NCI-H2081 treated with DMSO at 0.1 percent for 48 hours (cell line): ENCODE measurements around the gene ERLEC1.
"Not testable (repeated sequence)": the region's sequence is repeated elsewhere in the genome, so short reads cannot be mapped to it uniquely, and the experiment has no call there.

Experiments
- DNase-seq: peaks from one replicate; lab custom pipeline; 2025; lab: John Stamatoyannopoulos, UW

Gene ERLEC1

GRCh38 chr2:53786705-53787613, at the start of gene ERLEC1, which contains the start of gene ASB3:
Gene ERLEC1 (plus strand): TSS chr2:53787044. CDS start chr2:53787211, 167 bp downstream.
Gene ASB3 (minus strand): TSS chr2:53786953. CDS start chr2:53765572, 21,381 bp downstream.
- DNase-seq, result peak; percentile 69

GRCh38 chr2:53737091-53737490, 49.8 kb upstream of the ERLEC1 start:
- no peak for DNase-seq

GRCh38 chr2:53739032-53739431, 47.8 kb upstream of the ERLEC1 start:
- DNase-seq, result no peak

- DNase-seq, result peak; percentile 2
Observed at GRCh38 chr2:53740170-53740569, 46.7 kb upstream of the ERLEC1 start.

GRCh38 chr2:53744395-53745065, 42.3 kb upstream of the ERLEC1 start:
- DNase-seq, result no peak

- no peak for DNase-seq
Observed at GRCh38 chr2:53750041-53750768, 36.6 kb upstream of the ERLEC1 start.

GRCh38 chr2:53751728-53752127, 35.1 kb upstream of the ERLEC1 start:
- no peak for DNase-seq

GRCh38 chr2:53752385-53752784, 34.5 kb upstream of the ERLEC1 start:
- DNase-seq, result no peak

- DNase-seq, result no peak
Observed at GRCh38 chr2:53753041-53753440, 33.8 kb upstream of the ERLEC1 start.

GRCh38 chr2:53755121-53755520, 31.7 kb upstream of the ERLEC1 start:
- DNase-seq, result no peak

- DNase-seq, result no peak
Observed at GRCh38 chr2:53756644-53757043, 30.2 kb upstream of the ERLEC1 start.

GRCh38 chr2:53757206-53757605, 29.6 kb upstream of the ERLEC1 start:
- DNase-seq, result not testable (repeated sequence)

- DNase-seq, result no peak
Observed at GRCh38 chr2:53765767-53766166, 21.1 kb upstream of the ERLEC1 start.

- peak; percentile 72 for DNase-seq
Observed at GRCh38 chr2:53767405-53768241, 19.2 kb upstream of the ERLEC1 start, which contains the start of gene CHAC2. Gene CHAC2 (plus strand): TSS chr2:53767804. CDS start chr2:53767887, 83 bp downstream.

GRCh38 chr2:53768242-53768542, 18.7 kb upstream of the ERLEC1 start:
- DNase-seq, result no peak

- no peak for DNase-seq
Observed at GRCh38 chr2:53769318-53769945, 17.4 kb upstream of the ERLEC1 start.

- DNase-seq, result no peak
Observed at GRCh38 chr2:53770264-53770663, 16.6 kb upstream of the ERLEC1 start.

- DNase-seq, result no peak
Observed at GRCh38 chr2:53777134-53777533, 9.7 kb upstream of the ERLEC1 start.

- DNase-seq, result no peak
Observed at GRCh38 chr2:53778536-53779162, 8.2 kb upstream of the ERLEC1 start.

- DNase-seq, result no peak
Observed at GRCh38 chr2:53780056-53780455, 6.8 kb upstream of the ERLEC1 start.

- DNase-seq, result no peak
Observed at GRCh38 chr2:53782676-53783075, 4.2 kb upstream of the ERLEC1 start.
